ENCODE measurements around the gene PLEKHB2. TPM values are rescaled to one million over a fixed set of nuclear protein-coding genes. Genes with fewer than 3 reads are reported as not detected.
"Not testable (repeated sequence)": the region's sequence is repeated elsewhere in the genome, so short reads cannot be mapped to it uniquely, and the experiment has no call there.

PLEKHB2 gene
- total RNA-seq, 4 donors from 2014 or later, result 38.1 to 58.7 (median 49.0) TPM

- Histone ChIP-seq H3K4me3 (no peak overlapping the region), H3K4me1 (peaks cover 0 to 7% (median 0%) of the 10 kb centered on the region in 3 donors), H3K36me3 (peaks cover 0 to 14% of the 10 kb centered on the region in 2 donors), H3K9me3 (no peaks in the 10 kb centered on the region), H3K27me3 (no peaks in the 10 kb centered on the region), H3K27ac (no peak overlapping the region)
- TF ChIP-seq POLR2A (IDR thresholded peaks at IDR 0.05), result no peak
- no peak for TF ChIP-seq CTCF (IDR thresholded peaks at IDR 0.05)
- no peak for TF ChIP-seq EP300 (IDR thresholded peaks at IDR 0.05)
- no peak for TF ChIP-seq POLR2AphosphoS5 (IDR thresholded peaks at IDR 0.05)
- 80 to 92% methylated on average over 1 to 13 of the region's 46 CpGs for WGBS, 2 donors (ENCODE audit: low coverage in 1 of 2)
- ATAC-seq, result no peak
These were observed 50.2 kb downstream of the PLEKHB2 start for GRCh38 chr2:131155208-131155855.

GRCh38 chr2:131156452-131157149, 51.5 kb downstream of the PLEKHB2 start:
- Histone ChIP-seq H3K27me3 (no peaks in the 10 kb centered on the region), H3K4me1 (peaks cover 0 to 7% (median 0%) of the 10 kb centered on the region in 3 donors), H3K36me3 (peaks cover 0 to 1% of the 10 kb centered on the region in 2 donors), H3K27ac (no peak overlapping the region), H3K9me3 (no peaks in the 10 kb centered on the region), H3K4me3 (no peak overlapping the region)
- WGBS, 2 donors (ENCODE audit: low coverage in 1 of 2), result 67% methylated on average over 3 of the region's 12 CpGs; no CpG with 5 or more reads in 1 of the 2 donors
- no peak for ATAC-seq
- no peak for TF ChIP-seq EP300 (IDR thresholded peaks at IDR 0.05)
- TF ChIP-seq POLR2A (IDR thresholded peaks at IDR 0.05), result no peak
- no peak for TF ChIP-seq CTCF (IDR thresholded peaks at IDR 0.05)
- no peak for TF ChIP-seq POLR2AphosphoS5 (IDR thresholded peaks at IDR 0.05)

GRCh38 chr2:131165562-131165961, 60.4 kb downstream of the PLEKHB2 start:
- not testable (repeated sequence) for ATAC-seq

GRCh38 chr2:131168538-131168937, 63.4 kb downstream of the PLEKHB2 start:
- H3K27me3 ChIP-seq, result peaks cover 14% of the 10 kb centered on the region
- no peaks in the 10 kb centered on the region for H3K36me3 ChIP-seq
- 76 to 81% methylated on average over 3 to 5 of the region's 5 CpGs for WGBS, 2 donors (ENCODE audit: low coverage in 1 of 2)
- TF ChIP-seq POLR2AphosphoS5 (IDR thresholded peaks at IDR 0.05) (no peak), POLR2A (IDR thresholded peaks at IDR 0.05) (no peak), CTCF (IDR thresholded peaks at IDR 0.05) (no peak), EP300 (IDR thresholded peaks at IDR 0.05) (no peak)
- ATAC-seq, result no peak
- H3K4me3 ChIP-seq, result no peak overlapping the region
- no peaks in the 10 kb centered on the region for H3K9me3 ChIP-seq
- no peak overlapping the region for H3K27ac ChIP-seq
- H3K4me1 ChIP-seq, result no peaks in the 10 kb centered on the region

More at GRCh38 chr2:131165562-131165961, 60.4 kb downstream of the PLEKHB2 start:
- not testable (repeated sequence) for H3K27ac ChIP-seq, H3K4me3 ChIP-seq, H3K36me3 ChIP-seq, H3K9me3 ChIP-seq, H3K27me3 ChIP-seq, H3K4me1 ChIP-seq
- WGBS, 2 donors (ENCODE audit: low coverage in 1 of 2), result 92 to 100% methylated on average over 4 to 5 of the region's 5 CpGs

- 40 to 62% methylated on average over 3 to 9 of the region's 10 CpGs for WGBS, 2 donors (ENCODE audit: low coverage in 1 of 2)
- not testable (repeated sequence) for H3K4me1 ChIP-seq, H3K9me3 ChIP-seq, H3K27ac ChIP-seq, ATAC-seq, H3K4me3 ChIP-seq, H3K36me3 ChIP-seq
- peaks cover 28% of the 10 kb centered on the region for H3K27me3 ChIP-seq
These were observed 72.9 kb downstream of the PLEKHB2 start for GRCh38 chr2:131178050-131178449.

- not testable (repeated sequence) for H3K4me1 ChIP-seq, H3K9me3 ChIP-seq, H3K36me3 ChIP-seq, H3K4me3 ChIP-seq, H3K27ac ChIP-seq, ATAC-seq
- peaks cover 19% of the 10 kb centered on the region for H3K27me3 ChIP-seq
- WGBS, 2 donors (ENCODE audit: low coverage in 1 of 2), result 61 to 62% methylated on average over 9 to 15 of the region's 15 CpGs
These were observed 73.7 kb downstream of the PLEKHB2 start for GRCh38 chr2:131178721-131179418.

GRCh38 chr2:131181451-131181850, 76.3 kb downstream of the PLEKHB2 start:
- H3K36me3 ChIP-seq, H3K27ac ChIP-seq, H3K9me3 ChIP-seq, H3K4me3 ChIP-seq, H3K4me1 ChIP-seq, ATAC-seq: not testable (repeated sequence)
- peaks cover 11% of the 10 kb centered on the region for H3K27me3 ChIP-seq
- 37 to 68% methylated on average over 2 to 4 of the region's 4 CpGs for WGBS, 2 donors (ENCODE audit: low coverage in 1 of 2)

- not testable (repeated sequence) for H3K4me1 ChIP-seq, H3K4me3 ChIP-seq, ATAC-seq, H3K9me3 ChIP-seq, H3K36me3 ChIP-seq, H3K27ac ChIP-seq
- H3K27me3 ChIP-seq, result peaks cover 11% of the 10 kb centered on the region
- WGBS, 2 donors (ENCODE audit: low coverage in 1 of 2), result 18 to 40% methylated on average over 2 to 3 of the region's 3 CpGs
These were observed 88.3 kb downstream of the PLEKHB2 start for GRCh38 chr2:131193421-131193820.

- H3K27me3 ChIP-seq, result peaks cover 13% of the 10 kb centered on the region
- ATAC-seq, H3K9me3 ChIP-seq, H3K36me3 ChIP-seq, H3K27ac ChIP-seq, H3K4me1 ChIP-seq, H3K4me3 ChIP-seq: not testable (repeated sequence)
- 13 to 59% methylated on average over 2 of the region's 2 CpGs for WGBS, 2 donors (ENCODE audit: low coverage in 1 of 2)
These were observed 91.0 kb downstream of the PLEKHB2 start for GRCh38 chr2:131196186-131196585.
